Mucosa of rectum (tissue), 2 donors: ENCODE measurements around the gene LONRF3.
"Not testable (repeated sequence)": the region's sequence is repeated elsewhere in the genome, so short reads cannot be mapped to it uniquely, and the experiment has no call there.

Source experiments
- H3K27ac ChIP-seq, 2 donors: one replicate each; pipeline ENCODE4 v1.7.0; 2013; ENCODE audit warnings: inconsistent platforms in 2 of 2, low read depth in 2 of 2, low read length in 2 of 2
- H3K27me3 ChIP-seq, 2 donors: one replicate each; pipeline ENCODE4 v1.7.0; 2013; ENCODE audit warnings: low read length in 2 of 2; ENCODE audit not compliant: control insufficient read depth in 2 of 2, insufficient read depth in 2 of 2
- H3K36me3 ChIP-seq, 2 donors: one replicate each; pipeline ENCODE4 v1.7.0; 2013; ENCODE audit warnings: low read length in 2 of 2; ENCODE audit not compliant: control insufficient read depth in 2 of 2, insufficient read depth in 2 of 2
- H3K4me1 ChIP-seq, 2 donors: one replicate each; pipeline ENCODE4 v1.7.0; 2013; ENCODE audit warnings: low read length in 2 of 2, mild to moderate bottlenecking in 1 of 2; ENCODE audit not compliant: control insufficient read depth in 2 of 2, insufficient read depth in 2 of 2
- H3K4me3 ChIP-seq, 2 donors: one replicate each; pipeline ENCODE4 v1.7.0; 2013; ENCODE audit warnings: low read length in 2 of 2
- H3K9ac ChIP-seq, 2 donors: one replicate each; pipeline ENCODE4 v1.7.0; 2013; ENCODE audit warnings: low read length in 2 of 2, low read depth in 1 of 2, mild to moderate bottlenecking in 1 of 2
- H3K9me3 ChIP-seq, 2 donors: one replicate each; pipeline ENCODE4 v1.7.0; 2013; ENCODE audit warnings: low read length in 2 of 2; ENCODE audit not compliant: control insufficient read depth in 2 of 2
- donor health status: healthy.
- donor health status: Normal muscosa, but diverticular disease.

Gene LONRF3

DNA sequence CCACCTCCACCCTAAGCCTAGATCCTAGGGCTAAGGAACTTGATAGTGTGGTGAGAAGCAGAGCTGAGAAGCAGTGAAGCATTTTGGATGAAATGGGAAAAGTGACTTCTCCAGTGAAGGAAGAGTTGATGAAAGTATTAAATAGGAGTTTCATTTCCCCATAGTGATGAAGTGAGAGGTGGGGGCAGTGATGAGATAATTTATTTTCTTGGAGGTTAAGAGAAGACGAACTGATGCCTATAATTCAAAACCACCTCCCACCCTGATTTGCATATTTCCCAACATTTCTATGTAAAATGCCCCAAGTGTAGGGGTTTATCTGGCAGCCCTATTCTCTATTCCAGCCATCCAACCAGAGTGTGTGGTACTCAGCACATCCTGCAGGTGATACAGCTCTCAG lies 6.3 kb downstream of the LONRF3 start:
- Histone ChIP-seq H3K27me3 (peaks cover 2 to 3% of the 10 kb centered on the region in 2 donors), H3K27ac (no peak overlapping the region), H3K4me1 (peaks cover 0 to 3% of the 10 kb centered on the region in 2 donors), H3K9me3 (no peaks in the 10 kb centered on the region), H3K4me3 (no peak overlapping the region), H3K36me3 (peaks cover 7 to 9% of the 10 kb centered on the region in 2 donors), H3K9ac (no peak overlapping the region)

DNA sequence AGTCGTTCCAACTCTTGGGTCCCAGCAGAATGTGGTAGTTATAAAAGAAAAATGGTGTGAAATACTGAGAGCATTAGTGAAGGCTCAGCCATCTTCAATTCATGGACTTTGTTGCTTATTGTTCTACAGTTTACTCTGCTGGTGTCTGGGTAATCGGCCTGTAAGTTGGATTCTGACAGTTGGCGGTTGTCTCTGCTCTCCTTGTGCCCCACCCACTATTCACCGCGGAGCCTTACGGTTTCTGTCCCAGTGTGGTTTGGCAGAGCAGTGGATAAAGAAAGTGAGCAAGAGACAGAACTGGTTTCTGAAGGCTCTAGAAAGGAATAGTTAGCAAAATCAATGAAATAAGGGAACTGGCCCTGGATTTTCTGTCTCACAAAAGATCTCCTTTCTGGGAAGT lies 9.1 kb downstream of the LONRF3 start:
- Histone ChIP-seq H3K36me3 (peaks cover 9 to 10% of the 10 kb centered on the region in 2 donors), H3K9ac (no peak overlapping the region), H3K27ac (no peak overlapping the region), H3K27me3 (peaks cover 3 to 6% of the 10 kb centered on the region in 2 donors), H3K4me3 (no peak overlapping the region), H3K9me3 (no peaks in the 10 kb centered on the region), H3K4me1 (no peaks in the 10 kb centered on the region)

DNA sequence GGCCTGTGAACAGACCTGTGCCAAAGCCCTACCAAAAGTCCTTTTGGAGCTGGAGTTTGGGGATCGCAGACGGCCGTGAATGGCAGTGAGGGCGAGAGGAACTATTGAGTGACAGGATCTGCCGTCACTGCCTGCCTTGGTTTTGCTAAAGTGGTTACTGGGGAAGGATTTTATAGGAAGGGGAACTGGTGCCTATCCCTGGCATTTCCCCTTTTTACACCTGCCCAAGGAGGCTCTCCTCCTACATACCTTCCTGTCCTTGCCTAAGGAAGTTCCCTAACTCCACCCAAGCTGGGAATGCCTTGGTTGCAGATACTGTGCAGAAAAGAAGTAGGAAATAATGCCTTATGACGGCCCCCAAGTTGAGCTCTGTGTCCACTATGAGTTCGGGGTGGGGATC lies 14.5 kb downstream of the LONRF3 start:
- no peaks in the 10 kb centered on the region for H3K4me1 ChIP-seq
- peaks cover 3 to 5% of the 10 kb centered on the region in 2 donors for H3K27me3 ChIP-seq
- H3K4me3 ChIP-seq: no peak overlapping the region
- peaks cover 9 to 16% of the 10 kb centered on the region in 2 donors for H3K36me3 ChIP-seq
- H3K9me3 ChIP-seq: no peaks in the 10 kb centered on the region
- H3K27ac ChIP-seq: no peak overlapping the region
- no peak overlapping the region for H3K9ac ChIP-seq

DNA sequence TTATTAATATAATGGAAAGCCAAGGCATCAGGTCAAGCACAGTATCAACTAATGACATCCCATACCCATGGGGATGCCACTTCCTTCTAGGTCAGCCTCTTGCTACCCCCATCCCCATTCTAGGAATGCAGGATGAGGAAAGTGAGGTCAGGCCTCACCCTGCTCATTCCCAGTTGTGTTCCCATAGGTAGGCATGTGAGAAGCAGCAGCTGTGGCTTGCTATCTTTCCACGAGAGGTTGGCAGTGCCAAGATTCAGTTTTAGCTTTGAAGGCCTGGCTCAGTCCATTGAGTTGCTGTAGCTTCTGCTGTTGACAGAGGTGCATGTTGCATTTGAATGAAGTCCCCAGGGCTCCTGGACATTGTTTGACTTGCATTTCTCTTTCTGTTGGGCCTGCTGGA lies 15.5 kb downstream of the LONRF3 start:
- Histone ChIP-seq H3K27ac (no peak overlapping the region), H3K36me3 (peaks cover 6 to 16% of the 10 kb centered on the region in 2 donors)

DNA sequence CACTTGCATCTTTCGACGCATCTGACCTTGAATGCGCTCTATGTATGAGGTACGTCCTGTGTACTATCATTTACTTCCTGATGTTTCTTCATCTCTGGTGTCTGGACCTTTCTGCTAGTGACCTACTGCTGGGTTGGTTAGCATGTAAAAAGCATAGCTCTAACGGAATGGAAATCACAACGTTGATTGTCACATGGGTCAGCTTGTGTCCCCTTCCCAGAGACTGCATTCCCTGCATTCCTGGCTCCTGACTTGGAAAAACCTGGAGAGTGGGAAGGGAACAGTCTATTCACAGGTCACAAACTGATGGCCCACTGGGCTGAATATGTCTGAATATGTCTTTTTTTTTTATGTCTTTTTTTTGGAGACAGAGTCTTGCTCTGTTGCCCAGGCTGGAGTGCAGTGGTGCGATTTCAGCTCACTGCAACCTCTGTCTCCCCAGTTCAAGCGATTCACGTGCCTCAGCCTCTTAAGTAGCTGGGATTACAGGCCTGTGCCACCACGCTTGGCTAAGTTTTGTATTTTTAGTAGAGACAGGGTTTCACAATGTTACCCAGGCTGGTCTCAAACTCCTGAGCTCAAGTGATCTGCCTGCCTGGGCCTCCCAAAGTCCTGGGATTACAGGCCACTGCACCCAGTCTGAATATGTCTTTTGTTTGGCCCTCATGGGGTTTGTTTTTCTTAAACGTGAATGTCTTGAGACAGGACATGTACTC lies 16.3 kb downstream of the LONRF3 start:
- H3K27me3 ChIP-seq: peaks cover under 1 to 5% of the 10 kb centered on the region in 2 donors
- H3K36me3 ChIP-seq: peaks cover under 1 to 13% of the 10 kb centered on the region in 2 donors
- no peak overlapping the region for H3K27ac ChIP-seq
- H3K4me1 ChIP-seq: no peaks in the 10 kb centered on the region
- H3K9me3 ChIP-seq: no peaks in the 10 kb centered on the region
- no peak overlapping the region for H3K9ac ChIP-seq
- no peak overlapping the region for H3K4me3 ChIP-seq

More for the DNA sequence above, 15.5 kb downstream of the LONRF3 start:
- Histone ChIP-seq H3K4me3 (no peak overlapping the region), H3K27me3 (peaks cover 3 to 5% of the 10 kb centered on the region in 2 donors), H3K9ac (no peak overlapping the region), H3K4me1 (no peaks in the 10 kb centered on the region), H3K9me3 (no peaks in the 10 kb centered on the region)

DNA sequence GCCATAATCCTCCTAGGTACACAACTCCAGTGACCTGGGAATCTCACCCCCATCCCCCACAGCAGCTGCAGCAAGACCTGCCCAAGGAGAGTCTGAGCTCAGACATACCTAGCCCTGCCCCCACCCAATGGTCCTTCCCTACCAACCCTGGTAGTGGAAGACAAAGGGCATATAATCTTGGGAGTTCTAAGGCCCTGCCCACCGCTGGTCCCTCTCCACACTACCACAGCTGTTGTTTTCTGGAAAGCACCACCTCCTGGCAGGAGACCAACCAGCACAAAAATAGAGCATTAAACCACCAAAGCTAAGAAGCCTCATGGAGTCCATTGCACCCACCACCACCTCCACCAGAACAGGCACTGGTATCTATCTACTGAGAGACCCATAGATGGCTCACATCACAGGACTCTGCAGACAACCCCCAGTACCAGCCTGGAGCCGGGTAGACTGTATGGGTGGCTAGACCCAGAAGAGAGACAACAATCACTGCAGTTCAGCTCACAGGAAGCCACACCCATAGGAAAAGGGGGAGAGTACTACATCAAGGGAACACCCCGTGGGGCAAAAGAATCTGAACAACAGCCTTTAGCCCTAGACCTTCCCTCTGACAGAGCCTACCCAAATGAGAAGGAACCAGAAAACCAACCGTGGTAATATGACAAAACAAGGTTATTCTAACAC lies 18.2 kb downstream of the LONRF3 start:
- not testable (repeated sequence) for H3K4me1 ChIP-seq, H3K4me3 ChIP-seq, H3K9me3 ChIP-seq, H3K27ac ChIP-seq, H3K27me3 ChIP-seq, H3K9ac ChIP-seq
- peaks cover 0 to 13% of the 10 kb centered on the region in 2 donors for H3K36me3 ChIP-seq

DNA sequence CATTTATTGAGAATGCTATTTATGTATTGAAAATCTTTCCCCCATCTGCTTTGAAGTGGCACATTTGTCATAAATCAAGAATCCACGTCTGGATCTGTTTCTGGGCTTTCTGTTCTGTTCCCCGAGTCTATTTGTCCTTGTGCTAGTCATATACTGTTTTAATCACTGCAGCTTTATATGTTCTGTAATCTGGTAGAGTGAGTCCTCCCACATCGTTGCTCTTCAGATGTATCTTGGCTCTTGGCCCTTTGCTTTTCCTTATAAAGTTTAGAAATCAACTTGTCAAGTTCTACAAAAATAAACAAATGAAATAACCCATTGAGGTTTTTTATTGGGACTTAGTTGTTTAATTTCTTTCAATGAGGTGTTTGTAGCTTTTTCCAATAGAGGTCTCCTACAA lies 29.0 kb downstream of the LONRF3 start:
- H3K9me3 ChIP-seq: no peaks in the 10 kb centered on the region
- no peak overlapping the region for H3K9ac ChIP-seq
- H3K4me1 ChIP-seq: no peaks in the 10 kb centered on the region
- H3K27me3 ChIP-seq: no peaks in the 10 kb centered on the region
- H3K27ac ChIP-seq: no peak overlapping the region
- no peaks in the 10 kb centered on the region for H3K36me3 ChIP-seq
- H3K4me3 ChIP-seq: no peak overlapping the region

DNA sequence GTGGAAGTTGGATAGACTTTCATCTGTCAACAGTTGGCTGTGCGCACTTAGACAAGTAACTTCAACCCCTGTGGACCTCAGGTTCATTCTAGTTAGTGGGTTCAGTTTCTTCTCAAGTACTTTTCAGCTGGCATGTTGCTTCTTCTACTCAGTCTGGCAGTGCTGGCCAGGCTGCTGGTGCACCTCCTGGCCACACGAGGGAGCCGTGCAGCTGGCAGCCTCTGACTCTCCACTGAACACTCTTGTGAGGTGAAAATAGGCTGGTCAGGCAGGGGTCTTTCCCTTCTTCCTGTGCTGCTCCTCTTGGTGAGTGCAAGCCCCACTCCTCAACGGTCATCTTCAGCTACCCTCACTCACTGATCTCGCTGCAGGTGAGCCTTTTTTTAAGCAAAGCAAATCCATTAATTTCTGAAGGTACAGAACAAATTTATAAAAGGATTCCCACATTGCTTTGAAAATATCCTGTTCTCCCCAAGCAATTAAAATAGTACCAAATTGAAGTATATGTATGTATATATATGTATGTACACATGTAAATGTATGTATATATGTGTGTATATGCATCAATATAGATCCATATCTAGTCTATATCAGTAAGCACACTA lies 30.6 kb downstream of the LONRF3 start:
- H3K27ac ChIP-seq: no peak overlapping the region
- H3K4me3 ChIP-seq: no peak overlapping the region
- no peaks in the 10 kb centered on the region for H3K27me3 ChIP-seq
- H3K36me3 ChIP-seq: peaks cover 2 to 5% of the 10 kb centered on the region in 2 donors
- H3K9ac ChIP-seq: no peak overlapping the region
- H3K9me3 ChIP-seq: no peaks in the 10 kb centered on the region
- no peaks in the 10 kb centered on the region for H3K4me1 ChIP-seq

DNA sequence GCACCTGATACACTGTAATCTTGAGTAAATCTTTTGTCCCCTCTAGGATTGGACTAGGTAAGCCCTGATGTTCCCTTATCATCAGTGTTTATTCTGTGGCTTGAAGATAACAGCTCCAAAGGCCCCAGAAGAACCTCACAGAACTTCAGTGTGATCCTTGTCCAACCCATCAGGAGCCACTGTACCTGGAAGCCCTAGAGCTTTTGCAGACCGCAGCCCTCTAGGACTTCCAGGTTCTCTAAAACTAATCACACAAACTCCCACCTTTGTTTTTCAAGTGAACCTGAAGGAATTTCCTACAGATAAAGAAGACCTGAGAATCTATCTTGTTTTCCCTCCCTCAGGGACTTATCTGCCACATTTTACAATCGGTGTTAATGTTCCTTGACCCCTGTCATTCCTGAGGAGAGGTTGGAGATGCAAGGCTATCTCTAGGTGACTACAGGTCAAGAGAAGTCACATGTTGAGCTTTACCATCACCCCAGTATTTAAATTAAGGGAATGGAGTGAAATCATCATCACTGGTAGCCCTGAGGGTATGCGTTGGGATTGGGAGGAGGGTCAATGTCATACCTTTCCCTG lies 32.9 kb downstream of the LONRF3 start:
- Histone ChIP-seq H3K9me3 (no peaks in the 10 kb centered on the region), H3K9ac (no peak overlapping the region), H3K27me3 (no peaks in the 10 kb centered on the region), H3K27ac (no peak overlapping the region), H3K4me1 (no peaks in the 10 kb centered on the region), H3K4me3 (no peak overlapping the region), H3K36me3 (peaks cover 7 to 10% of the 10 kb centered on the region in 2 donors)
